ENCODE data around the gene ADAMTS13.

- TF ChIP-seq CTCF (IDR thresholded peaks at IDR 0.05) (no peak), POLR2A (IDR thresholded peaks at IDR 0.05) (no peak)
These were observed 24.3 kb upstream of the ADAMTS13 start for GRCh38 chr9:133397895-133398294.
